WI38 (cell line): ENCODE measurements around the gene NTMT1.
A peak's percentile ranks its signal among the peaks of the same experiment; 100 is the strongest.

Experiments
- H3K4me3 ChIP-seq: 2 replicates; pipeline ENCODE4 v1.5.1; 2011; ENCODE audit warnings: low read depth, mild to moderate bottlenecking, control low read depth, low read length
- TF ChIP-seq, protein P1 (sequence below): IDR thresholded peaks from 2 replicates; pipeline ENCODE4 v1.5.1; 2012; ENCODE audit warnings: low read depth, mild to moderate bottlenecking, control low read depth, low read length

Gene NTMT1

DNA sequence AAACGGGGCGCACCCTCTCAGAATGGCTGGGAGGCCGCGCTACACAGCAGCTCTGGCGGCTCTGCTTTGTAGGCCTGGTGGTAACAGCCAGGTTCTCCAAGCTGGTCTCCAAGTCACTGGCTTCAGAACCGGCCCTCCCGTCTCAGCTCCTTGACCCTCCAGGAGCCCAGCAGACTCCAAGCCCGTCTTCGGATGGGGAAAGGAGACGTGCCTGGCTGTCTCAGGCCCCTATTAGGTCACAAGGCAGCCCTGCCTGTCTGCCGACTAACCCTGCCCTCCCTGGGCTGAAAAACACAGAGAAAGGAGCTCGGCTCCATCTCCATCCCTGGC, 13.8 kb downstream of the NTMT1 start:
- H3K4me3 ChIP-seq: no peak overlapping the region
- TF ChIP-seq, protein P1, sequence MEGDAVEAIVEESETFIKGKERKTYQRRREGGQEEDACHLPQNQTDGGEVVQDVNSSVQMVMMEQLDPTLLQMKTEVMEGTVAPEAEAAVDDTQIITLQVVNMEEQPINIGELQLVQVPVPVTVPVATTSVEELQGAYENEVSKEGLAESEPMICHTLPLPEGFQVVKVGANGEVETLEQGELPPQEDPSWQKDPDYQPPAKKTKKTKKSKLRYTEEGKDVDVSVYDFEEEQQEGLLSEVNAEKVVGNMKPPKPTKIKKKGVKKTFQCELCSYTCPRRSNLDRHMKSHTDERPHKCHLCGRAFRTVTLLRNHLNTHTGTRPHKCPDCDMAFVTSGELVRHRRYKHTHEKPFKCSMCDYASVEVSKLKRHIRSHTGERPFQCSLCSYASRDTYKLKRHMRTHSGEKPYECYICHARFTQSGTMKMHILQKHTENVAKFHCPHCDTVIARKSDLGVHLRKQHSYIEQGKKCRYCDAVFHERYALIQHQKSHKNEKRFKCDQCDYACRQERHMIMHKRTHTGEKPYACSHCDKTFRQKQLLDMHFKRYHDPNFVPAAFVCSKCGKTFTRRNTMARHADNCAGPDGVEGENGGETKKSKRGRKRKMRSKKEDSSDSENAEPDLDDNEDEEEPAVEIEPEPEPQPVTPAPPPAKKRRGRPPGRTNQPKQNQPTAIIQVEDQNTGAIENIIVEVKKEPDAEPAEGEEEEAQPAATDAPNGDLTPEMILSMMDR: no peak

DNA sequence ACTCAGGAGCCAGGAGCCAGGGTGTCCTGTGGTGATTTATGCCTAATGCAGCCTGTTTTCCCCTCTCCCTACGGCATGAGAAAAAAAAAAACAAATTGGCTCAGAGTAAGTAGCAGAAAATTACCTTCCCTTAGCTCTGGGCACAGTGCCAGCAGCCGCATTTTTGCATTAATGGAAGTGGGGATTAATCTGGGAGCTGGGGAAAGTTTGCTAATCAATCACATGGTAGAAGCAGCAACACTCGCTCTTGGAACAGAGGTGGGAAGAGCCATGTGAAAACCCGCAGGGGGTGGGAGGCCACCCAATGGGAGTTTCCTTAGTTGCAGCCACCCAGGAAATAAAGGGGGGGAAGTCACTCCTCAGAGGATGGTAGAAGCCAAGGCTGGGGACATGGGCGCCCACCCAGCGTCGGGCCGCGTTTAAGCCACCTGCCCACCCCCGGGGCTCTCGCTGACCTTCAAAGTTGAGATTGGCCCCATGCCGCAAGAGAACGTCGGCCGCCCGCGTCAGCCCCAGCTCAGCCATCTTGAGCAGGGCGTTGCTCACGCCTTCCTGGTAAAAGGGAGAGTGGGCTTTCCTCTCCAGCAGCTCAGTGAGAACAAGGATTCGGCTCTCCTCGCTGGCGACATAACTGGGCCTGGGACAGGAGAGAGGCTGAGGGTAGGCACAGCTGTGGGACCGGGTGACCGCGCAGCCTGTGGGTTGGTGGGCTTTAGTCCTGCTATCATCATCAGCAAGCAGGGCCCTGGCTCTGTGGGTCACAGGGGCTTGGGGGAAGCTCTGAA, 14.3 kb downstream of the NTMT1 start:
- TF ChIP-seq, protein P1: no peak

DNA sequence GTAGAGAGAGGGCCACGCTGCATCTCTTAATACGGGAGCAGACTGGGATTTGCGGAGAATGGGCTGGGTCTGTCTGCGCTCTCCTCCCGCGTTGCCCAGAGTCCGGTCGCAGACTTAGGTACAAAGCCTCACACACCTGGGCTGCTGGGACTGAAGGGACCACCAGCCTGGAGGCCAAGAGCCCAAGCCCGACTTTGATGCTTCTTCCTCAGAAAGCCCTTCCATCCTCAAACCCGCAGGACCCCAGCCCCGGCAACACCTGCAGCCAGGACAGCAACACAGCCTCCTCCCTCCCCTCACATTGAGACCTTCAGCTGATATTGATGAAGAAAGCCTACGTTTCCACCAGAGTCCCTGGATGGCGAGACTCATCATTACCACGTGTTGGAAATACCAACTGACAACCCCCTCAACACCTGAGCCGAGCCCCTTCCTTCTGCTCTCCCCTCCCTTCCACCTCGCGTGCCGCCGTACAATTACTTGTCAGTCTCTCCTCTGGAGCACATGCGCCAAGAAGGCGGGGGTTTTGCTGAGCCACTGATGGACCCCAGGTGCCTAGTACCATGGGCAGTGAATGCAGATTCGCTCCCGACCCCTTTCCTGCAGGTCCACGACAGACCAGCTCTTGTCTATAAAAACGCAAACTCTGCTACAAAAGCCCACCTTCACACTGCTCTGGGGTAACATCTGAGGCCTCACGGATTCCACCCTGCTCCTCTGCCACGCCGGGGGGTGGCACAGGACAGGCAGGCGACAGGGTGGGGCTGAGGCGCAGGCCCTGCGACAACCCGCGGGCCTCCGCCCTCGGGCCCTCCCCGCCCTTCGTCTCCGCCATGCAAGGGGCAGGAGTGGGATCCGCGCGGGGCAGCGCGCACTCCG, 15.1 kb downstream of the NTMT1 start:
- TF ChIP-seq, protein P1: no peak
- H3K4me3 ChIP-seq: peak overlapping the region; percentile 97

More for the DNA sequence above, 14.3 kb downstream of the NTMT1 start:
- H3K4me3 ChIP-seq: peak overlapping the region; percentile 97

DNA sequence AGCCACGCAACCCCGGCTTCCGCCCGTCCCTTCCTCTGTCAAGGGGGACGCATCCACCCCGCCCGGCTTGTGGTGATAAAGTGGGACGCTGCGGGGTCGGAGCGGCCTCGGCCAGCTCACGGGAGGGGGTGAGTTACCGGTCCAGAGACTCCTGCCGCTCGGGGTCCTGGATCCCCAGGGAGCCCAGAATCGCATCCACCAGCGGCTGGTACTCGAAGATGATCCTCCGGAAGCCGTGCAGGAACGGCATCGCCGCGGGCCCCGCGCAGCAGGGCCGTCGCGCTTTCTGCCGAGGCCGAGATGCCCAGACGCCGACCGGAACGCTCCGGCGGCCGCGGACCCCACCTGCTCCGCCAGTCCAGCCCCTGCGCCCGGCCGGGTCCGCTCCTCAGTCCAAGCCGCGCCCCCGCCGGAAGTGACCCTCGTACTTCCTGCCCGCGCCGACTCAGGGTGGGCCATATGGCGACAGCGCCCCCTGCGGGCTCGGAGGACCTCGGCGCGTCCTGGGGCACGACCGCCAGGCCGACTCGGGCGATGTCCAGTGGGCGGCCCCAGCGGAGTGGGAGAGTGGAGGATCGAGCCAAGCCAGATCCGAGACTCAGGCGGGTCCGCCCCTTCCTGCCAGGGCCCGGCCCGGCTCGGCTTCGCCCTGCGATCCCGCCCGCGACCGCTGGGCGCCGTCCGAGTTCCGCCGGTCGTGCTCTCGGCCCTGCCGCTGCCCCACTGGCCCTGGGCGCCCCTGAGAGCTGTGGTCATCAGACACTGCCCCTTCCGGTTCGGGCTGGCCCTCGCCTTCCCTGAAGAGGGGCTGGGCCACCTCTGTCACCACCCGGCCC, 16.0 kb downstream of the NTMT1 start, which contains the start of gene ASB6:
TSS of gene ASB6 (minus strand) at position 402 of the 836 bp plus-strand sequence. CDS start at position 250, 152 bp downstream.
- TF ChIP-seq, protein P1: peak; percentile 98
- peak within 1 kb of the TSS; percentile 97 for H3K4me3 ChIP-seq

DNA sequence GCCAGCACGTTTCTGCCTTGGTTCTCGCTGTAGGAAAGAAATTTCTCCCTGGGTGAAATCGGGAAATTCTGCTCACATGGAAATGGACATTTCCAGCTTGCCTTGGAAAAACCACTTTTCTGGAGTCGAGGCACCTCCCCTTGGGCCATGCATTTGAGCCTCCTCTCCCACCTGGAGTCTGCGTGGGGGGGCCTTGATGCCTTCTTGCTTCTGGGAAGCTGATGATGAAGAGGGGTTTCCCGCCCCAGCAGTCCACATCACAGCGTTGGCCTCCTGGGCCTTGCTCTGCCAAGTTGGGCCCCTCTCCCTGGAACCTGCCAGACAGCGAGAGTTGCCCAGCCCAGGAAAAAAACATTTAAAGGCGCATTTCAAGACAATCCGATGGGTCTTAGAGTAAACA, 17.7 kb downstream of the NTMT1 start:
- no peak overlapping the region for H3K4me3 ChIP-seq
- TF ChIP-seq, protein P1: no peak

DNA sequence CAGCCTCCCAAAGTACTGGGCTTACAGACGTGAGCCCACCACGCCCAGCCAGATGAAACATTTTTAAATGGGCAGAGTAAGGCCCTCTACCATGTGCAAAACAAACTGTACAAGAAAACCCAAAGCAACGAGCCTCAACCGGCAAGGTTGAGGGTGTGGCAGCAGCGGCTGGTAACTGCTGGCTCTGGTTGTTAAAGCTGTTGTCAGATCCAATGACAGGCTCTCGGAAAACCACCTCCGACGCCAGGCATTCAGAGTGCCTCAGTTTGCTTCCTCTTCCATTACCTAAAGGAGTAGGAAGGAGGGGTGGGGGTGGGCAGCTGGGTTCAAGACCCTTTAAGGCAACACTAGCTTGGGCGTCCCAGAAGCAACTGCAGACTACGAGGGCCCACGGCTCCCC, 18.4 kb downstream of the NTMT1 start:
- TF ChIP-seq, protein P1: no peak
- H3K4me3 ChIP-seq: no peak overlapping the region
